GM12892 (cell line): ENCODE measurements around the gene KIAA1958.

Experiments
- POLR2A ChIP-seq: IDR thresholded peaks from 2 replicates; pipeline ENCODE4 v1.6.1; 2011; ENCODE audit warnings: low read depth, low read length, control low read depth
- POLR2AphosphoS5 ChIP-seq: IDR thresholded peaks from 2 replicates; pipeline ENCODE4 v1.6.1; 2011; ENCODE audit warnings: low read depth, low read length, control low read depth

GRCh38 chr9:112608851-112609250 lies 122.2 kb downstream of the KIAA1958 start:
- TF ChIP-seq POLR2AphosphoS5, result no peak
- no peak for TF ChIP-seq POLR2A
